Sigmoid colon (tissue), 4 donors: ENCODE data around the gene BLM.

ENCODE experiments used
- CTCF ChIP-seq, 4 experiments: fragments of 450-650 bp in 3 of 4; fragments of 200-600 bp in 1 of 4; IDR thresholded peaks; one replicate each; pipeline ENCODE4 v1.5.1; 2016 to 2019; ENCODE audit warnings: antibody characterized with exemption in 4 of 4, mild to moderate bottlenecking in 3 of 4, moderate library complexity in 2 of 4
- EP300 ChIP-seq, 4 donors: sonication (generic); formaldehyde crosslinking; IDR thresholded peaks; one replicate each; pipeline ENCODE4 v1.6.1; 2017; ENCODE audit warnings: antibody characterized with exemption in 4 of 4
- POLR2A ChIP-seq, 2 donors: fragments of 450-650 bp; IDR thresholded peaks; one replicate each; pipeline ENCODE4 v1.6.1; 2016; ENCODE audit warnings: antibody characterized with exemption in 2 of 2, mild to moderate bottlenecking in 2 of 2, moderate library complexity in 2 of 2
- POLR2AphosphoS5 ChIP-seq, 4 donors: sonication (generic); formaldehyde crosslinking; IDR thresholded peaks; one replicate each; pipeline ENCODE4 v1.6.1; 2017; ENCODE audit warnings: antibody characterized with exemption in 4 of 4

- TF ChIP-seq CTCF (IDR thresholded peaks at IDR 0.05) (no peak), POLR2AphosphoS5 (IDR thresholded peaks at IDR 0.05) (no peak), POLR2A (IDR thresholded peaks at IDR 0.05) (no peak), EP300 (IDR thresholded peaks at IDR 0.05) (no peak)
These were observed 111.0 kb downstream of the BLM start for GRCh38 chr15:90828111-90828510.
